GM20431 (cell line): ENCODE measurements around the gene PDCD10.

ENCODE experiments used
- in situ Hi-C: fragments of 300-500 bp; cut with MseI, MboI; formaldehyde crosslinking; loops from one replicate; pipeline ENCODE4 v1.15.0; 2020; ENCODE audit warnings: low sequenced_read_pairs; ENCODE audit not compliant: unreplicated experiment

PDCD10 gene

DNA sequence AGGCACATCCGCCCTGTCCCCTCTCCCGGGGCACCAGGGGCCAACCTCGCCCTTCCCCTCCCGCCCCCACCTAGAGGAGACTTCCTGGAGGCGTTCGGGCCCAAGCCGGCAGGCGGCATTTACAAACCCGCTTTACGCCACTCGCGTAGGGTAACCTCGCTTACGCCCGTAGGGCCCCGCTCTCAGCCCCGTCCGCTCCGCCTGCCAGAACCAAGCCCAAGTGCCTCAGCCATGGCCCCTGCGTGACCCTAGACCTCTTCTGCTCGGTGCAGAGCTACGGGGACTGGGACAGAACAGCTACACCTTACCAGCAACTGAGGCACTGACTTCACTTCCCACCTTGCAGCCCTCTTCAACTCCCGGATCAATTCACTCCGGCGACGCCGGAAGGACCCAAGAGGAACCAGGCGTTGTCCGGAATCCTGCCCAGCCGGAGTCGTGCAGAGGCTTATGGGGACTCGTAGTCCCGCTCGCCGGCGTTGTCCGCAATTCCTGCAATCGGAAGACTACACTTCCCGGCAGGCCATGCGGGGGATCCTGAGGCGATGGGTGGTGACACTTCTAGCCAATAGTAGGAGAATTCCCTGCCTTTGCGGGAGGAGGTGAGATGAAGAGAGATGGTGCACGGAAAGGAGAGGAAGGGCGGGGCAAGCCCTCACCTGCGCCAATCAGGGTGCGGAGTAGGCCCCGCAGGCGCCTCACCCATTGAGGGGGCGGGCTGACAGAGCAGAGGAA is at the start of gene PDCD10:
PDCD10 (minus strand) TSS at position 395 of the 735 bp plus-strand sequence. CDS start 14,735 bp downstream, outside the sequence.
- in situ Hi-C loops = no loop called here

DNA sequence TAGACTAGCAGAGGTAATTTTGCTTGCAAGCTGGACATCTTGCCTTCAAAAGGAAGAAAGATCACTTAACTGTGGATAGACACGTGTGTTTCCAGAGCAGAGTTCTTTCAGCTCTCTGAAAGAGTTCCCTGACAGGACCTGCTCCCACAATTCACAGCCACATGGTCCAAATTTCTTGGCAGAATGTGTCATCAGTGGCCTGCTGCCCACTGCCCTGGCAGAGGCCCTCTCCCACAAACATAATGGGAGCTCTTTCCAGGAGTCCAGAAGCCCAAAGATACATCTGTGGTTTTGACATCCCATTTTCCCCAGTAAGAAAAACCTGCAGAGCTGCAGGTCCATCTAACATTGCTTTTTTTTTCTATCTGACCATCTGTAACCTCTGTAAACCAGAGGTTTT is 49.1 kb upstream of the PDCD10 start:
- in situ Hi-C loops = no loop called here

DNA sequence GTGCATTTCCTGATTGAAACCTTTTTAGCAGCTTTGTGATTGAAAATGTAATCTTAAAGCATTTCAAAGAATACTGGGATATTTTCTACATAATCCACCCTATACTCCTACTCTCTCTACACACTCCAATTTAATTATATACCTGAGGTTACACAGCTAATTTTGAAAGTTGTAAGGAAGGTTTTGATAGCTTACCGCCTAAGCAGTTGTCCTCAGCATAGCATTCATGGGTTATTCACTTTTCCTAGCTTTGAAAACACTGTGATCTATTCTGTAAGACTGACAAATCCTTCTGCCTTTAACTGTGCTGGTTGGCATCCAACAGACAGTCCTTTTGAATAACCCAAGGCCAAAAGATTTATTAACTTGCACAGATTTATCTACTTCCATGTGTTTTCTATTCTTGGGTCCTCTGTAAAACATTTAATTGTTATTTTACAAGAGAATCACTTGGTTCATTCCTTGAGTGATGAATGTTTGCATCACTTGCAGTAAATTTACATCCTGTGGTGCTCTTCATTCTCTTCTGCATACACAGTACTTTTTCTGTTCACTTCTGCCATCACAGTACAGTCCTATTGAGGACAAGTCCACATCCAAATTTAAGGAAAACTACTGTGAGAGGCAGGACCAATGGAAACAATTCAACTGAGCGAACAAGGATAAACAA is 45.7 kb upstream of the PDCD10 start:
- in situ Hi-C loops = no loop called here

DNA sequence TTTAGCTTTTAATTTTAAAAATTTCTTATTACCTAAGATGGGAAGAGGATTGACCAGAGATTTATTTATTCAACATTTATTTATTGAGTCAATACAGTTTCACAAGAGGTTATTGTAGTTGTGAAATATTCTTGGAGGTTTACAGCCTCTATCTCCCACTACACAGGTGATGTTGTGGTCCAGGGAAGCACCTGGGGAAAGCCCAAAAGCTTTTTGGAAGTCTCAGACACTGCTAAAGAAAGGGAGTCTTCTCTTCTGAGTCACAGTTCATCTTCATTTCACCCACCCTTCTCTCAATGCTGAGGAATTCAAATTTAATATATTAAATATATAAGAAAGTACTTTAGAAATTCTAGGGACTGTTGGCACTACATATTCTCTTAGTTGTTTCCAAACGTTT is 42.7 kb upstream of the PDCD10 start:
- in situ Hi-C loops = no loop called here

DNA sequence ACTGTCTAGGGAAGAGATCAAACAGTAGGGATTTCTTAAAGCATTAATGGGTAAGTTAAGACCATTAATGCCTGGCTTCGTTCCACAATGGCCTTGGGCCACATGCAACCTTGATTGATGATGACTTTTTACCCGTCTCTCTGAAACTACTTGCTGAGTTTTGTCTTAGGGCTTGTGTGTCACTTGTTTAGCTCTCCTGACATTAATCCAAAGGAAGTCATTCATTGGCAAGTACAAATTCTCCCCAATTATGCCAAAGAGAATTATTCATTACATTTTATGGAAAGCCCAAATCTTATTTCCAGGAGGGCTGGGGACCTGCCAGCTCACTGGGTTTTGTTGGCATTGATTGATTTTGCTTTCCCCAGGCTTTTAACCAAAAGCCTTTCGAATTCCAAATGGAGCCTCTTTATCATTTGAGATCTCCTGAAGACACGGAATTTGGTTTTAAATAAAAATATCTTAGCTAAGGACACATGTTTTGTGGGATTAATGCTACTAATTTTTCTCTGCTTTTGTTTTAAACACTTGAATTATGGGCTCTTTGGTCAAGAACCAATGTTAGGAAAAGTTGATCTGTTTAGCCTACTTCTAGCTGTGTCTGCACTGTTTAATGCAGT is 41.5 kb upstream of the PDCD10 start:
- in situ Hi-C loops = no loop called here

DNA sequence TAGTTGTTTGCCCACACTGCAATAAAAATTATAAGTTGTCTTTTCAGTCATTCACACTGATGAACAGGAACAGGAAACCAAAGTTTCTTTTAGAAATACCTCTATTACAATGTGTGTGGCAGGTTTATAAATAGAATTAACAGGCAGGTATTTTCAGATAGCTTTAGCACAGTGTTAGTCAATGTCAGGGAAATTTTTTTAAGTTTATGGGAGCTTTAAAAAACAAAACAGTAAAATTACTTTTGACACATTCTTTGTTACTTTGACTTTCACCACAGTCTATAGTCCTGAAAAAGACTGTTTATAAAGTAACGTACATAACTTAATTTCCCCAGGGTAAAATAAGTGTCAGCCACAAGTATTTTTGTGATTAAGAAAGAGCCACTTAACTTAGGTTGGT is 38.9 kb upstream of the PDCD10 start:
- in situ Hi-C loops = no loop called here

DNA sequence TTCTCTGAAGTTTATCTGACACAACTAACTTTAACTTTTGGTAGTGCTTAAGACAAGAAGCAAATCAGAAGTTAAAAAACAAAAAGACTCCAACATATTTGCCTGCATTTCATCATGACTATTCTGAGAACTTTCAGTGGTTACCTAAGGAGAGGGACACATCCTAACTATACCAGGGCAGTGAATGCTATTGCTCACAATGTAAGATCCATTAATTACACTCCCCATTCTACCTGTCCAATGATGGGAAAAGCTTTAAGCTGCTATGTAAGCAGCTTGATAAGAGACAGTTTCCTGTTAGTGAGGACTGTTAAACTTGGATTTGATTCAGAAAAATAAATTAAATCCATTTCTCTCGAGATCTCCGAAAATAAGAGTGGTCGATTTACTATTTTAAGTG is 38.3 kb upstream of the PDCD10 start:
- in situ Hi-C loops = no loop called here

DNA sequence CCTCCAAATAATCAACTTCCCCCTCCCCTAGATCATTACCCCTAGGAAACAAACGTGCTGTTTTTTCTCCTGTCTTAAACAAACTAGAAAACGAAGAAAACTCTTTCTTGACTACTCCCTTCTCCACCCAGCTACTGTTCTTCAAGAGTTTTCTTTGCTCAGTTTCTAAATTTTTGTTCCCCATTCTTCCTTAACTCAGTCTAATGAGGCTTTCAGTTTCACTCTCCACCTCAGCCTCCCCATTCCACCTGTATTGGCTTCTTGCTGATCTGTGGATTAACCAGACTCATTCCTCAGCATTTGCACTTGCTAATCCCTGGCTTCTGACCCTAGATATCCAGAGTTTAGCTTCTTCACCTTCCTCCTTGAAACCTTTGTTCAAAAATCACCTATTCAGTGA is 27.6 kb upstream of the PDCD10 start:
- in situ Hi-C loops = no loop called here

DNA sequence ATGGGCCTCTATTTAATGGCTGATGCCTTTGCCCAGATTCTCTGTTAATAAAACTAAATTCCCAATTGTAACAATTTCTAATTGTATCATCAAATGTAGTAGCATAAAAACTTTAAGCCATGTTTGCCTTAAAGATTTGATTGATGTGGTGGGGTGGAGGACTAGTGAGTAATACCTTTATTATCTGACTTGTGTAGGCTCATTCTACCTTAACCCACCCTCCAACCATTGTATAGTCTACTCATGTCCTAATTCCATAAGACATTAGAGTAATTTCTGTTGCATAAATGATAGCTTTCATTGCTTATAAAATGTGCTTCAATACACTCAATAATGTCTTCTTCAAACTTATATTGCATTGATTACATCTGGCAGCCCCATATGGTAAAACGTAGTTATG is 26.6 kb upstream of the PDCD10 start:
- in situ Hi-C loops = no loop called here

DNA sequence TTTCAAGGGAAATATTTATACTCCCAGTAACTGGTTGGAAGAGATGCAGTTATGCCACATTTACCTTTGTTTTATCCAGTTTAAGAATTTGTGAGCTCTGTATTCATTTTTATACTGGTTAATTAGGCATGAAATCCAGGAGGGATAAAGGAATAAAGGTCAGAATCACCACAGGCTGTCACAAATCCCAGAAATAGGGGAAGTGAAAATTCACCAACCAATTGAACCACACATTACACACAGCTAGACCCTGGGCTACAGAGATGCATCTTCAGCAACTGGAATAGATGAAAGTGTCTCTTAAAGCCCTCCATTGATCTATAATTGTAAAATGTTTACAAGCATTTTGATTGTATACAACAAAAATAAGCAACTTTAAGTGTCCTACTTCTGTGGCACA is 19.4 kb upstream of the PDCD10 start:
- in situ Hi-C loops = no loop called here

DNA sequence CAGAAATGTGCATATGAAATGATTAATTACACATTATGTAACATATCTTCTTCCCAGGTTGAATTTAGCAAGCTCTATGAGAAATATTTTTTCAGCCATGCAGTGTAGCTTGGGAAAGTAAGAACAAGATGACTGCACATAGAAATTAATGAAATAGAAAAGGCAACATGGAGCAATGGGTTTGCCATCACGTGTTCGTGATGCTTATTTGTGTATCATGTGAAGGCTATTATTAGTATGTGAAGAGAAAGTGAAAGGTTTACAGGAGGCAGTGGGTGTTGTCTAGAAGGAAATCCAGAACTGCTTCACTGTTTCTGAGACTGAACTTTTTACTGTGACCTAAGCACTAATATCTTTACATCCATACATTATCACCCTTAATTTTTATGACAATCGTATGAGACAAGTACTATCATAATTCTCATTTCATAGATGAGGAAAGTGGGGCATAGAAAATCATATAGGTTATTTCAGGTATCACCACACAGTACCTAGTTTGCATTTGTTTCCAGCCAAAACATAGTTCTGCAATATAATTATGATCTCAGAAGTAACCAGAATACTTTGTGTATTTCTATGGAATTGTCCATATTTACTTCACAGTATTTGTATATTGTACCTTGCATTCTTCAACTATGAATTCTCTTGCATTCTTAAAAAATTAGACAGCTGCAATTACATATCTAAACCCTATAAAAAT is 15.7 kb upstream of the PDCD10 start:
- in situ Hi-C loops = no loop called here

DNA sequence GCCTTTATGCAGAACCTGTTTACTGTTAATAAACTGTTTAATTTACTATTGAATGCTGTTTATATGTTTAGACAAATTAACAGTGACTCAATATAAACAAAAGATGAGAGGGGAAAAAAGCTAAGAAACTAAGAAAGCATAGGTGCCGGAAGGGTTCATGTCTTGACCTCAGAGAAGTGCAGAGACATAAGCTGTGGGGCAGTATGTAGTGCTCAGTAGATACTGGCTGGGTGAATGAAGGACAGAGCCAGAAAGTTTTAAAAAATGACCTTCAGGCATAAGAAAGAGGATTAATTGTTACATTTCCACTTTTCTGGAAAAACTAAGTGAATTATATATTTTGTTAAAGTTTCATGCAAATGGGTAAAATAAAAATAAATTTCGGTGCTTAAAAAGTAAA is 15.0 kb upstream of the PDCD10 start:
- in situ Hi-C loops = no loop called here

DNA sequence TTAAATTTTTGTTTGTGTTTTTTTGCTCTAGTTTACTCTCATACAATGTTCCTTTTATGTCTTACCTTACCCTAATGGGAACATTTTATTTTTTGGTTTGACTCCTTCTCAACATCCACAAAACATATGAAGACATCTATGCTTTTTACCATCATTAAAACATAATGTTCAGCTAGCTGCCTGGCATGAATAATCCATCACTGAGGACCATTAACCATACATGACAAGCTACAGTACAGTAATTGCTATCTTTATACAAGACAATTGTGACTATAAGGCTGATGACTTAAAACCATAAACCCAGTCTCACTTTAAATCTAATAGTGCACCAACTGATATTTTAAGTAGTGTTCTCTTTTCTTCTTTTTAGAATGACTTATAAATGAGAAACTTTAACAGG is 14.5 kb upstream of the PDCD10 start:
- in situ Hi-C loops = no loop called here

DNA sequence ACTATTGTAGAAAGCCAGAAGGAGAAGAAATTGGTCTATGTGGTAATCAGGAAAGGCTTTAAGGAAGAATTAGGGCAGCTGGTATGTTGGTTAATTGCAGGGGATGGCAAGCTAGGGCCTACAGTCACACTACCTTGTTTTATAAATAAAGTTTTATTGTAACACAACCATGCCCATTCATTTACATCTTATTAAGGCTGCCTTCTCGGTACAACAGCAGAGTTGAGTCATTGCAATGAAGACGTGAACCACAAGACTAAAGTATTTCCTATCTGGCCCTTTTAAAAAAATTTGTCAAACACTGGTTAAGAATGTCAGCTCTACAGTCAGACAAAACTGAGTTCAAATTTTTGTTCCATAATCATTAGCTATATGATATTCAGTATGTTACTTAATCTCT is 9.1 kb upstream of the PDCD10 start:
- in situ Hi-C loops = no loop called here

DNA sequence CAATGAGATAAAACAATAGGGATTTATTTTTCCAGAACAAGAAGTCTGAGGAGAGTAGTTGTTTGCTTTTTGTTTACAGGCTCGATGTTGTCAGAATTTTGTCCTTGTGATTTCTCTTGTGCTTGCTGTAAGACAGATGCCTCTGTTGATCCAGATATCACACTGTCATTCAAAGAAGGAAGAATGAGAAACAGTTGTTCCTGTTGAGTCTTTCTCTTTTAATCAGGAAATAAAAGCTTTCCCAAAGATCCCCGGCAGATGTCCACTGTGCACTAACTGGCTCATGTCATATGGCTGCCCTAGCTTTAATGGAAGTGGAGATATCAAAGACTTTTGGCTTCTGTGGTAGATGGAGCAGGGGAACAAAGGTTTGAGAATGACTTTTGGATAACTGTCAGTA is 7.6 kb upstream of the PDCD10 start:
- in situ Hi-C loops = no loop called here

DNA sequence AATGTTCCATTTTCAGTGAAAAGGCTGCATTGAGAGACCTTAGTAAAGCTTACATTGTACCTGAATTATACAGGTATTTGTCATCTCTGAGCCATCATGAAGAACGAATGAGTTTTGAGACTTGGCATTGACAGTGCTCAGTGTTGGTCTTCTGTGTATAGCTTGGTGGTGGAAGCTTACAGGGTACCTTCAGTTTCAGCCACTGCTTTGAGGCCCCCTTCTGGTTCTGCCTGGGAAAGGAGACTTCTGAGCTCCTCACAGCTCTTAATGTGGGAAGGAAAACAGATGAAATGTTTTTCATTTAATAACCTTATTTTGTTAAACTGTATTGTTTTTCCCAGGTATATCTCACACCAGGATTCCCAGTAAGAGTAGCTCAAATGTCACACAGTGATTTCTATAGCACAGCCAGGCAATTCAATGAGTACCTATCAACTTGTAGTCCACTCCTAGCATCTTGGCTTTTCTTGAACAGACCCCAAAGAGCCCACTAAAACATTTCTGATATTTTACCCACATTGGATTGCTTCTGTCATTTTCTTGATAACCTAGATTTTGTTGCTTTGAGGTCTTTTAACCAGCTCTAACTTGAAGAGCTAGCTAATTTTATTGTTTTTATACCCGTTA is 6.4 kb upstream of the PDCD10 start:
- in situ Hi-C loops = no loop called here

DNA sequence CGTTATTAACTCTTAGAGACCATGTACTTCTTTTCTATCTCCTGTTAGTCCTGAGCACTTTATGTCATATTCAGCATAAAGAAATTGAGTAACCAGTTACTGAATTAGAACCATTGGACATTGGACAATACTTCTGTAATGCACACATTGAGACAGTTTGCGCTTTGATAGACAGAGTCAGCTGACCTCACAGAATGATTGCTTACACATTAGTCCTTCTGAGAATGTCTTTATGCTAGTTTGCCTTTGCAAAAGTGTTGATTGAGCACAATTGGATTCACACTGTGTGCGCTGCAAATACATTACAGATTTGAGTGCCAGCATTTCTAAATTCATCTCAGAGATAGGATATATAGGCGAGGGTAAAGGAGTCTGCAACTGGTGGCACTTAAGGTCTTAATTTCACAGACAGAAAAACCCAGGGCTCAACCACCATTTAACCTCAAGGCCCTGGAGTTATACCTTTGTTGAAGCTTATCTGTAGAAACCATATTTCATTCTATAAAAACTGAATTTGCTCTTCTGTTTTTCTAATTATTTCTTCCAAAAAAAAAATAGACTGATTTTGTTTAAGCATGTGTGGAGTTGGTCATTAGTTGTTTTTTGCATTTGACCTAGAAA is 4.6 kb upstream of the PDCD10 start:
- in situ Hi-C loops = no loop called here

DNA sequence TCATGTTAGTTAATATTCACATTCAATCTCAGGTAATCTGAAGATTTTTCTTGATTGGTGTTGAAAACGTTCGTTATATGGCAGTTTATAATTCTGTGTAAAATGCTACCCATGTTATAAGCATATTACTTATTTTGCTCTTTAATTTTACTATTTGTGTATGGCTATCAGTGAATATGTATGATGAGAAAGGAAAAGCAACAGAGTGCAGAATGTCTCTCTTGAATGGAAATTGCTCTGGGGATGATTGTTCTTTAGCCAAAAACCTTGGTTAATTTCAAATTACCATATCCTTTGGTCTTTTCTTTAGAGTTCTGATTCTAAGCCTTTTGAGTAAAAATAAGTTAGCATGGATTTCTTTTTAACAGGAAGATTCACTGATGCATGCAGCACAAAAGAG is 3.3 kb upstream of the PDCD10 start:
- in situ Hi-C loops = no loop called here

DNA sequence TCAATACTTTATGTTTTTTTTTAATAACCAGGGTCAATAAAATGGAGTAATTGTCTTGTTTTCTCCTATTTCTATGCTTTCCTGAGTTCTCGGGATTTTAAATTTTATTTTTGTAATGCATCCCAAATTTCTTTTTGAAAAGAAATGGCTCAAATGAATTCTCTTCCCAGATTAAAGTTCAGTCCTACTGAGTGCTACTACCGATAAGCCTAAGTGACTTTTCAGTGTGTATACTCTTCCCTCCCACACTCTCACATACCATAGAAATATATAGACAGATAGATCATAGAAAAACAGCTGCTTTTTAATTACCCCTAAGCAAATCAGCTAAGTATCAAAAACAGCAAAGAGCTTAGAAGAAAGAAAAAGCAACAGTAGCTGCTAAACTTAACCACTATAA is 2.3 kb upstream of the PDCD10 start:
- in situ Hi-C loops = no loop called here

DNA sequence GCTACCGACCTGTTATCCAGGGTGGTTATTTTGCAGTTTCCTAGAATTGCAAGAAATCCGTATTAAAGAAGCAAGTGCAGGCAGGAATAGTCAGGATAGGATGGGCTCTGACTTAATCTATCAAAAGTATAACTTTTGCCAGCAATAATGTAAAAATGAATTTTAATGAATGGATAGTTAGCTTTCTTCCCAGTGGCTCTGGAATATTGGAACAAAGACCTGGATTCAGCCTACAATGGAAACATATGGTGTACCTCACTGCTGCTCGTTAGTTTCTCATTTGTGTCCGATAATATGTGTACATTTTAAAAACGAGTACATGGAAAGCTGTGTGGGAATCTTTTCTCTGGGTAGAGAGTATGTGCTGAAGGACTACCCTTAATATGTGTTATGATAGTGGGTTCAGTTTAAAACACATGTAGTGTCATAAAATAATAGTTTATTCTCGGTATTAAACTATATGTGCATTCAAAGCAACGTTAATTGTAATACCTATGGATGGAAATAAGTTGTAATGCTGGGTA is 1.6 kb upstream of the PDCD10 start:
- in situ Hi-C loops = no loop called here
